H1 (cell line): ENCODE data around the gene RTP1. TPM values are rescaled to one million over a fixed set of nuclear protein-coding genes. Genes with fewer than 3 reads are reported as not detected.

ENCODE experiments used
- POLR2A ChIP-seq, 2 experiments: IDR thresholded peaks; 1 replicate in 1 of 2; 2 replicates in 1 of 2; pipeline ENCODE4 v1.6.1; 2011; ENCODE audit warnings: low read depth in 2 of 2, low read length in 2 of 2, mild to moderate bottlenecking in 2 of 2; ENCODE audit errors: control extremely low read depth in 1 of 2
- USF2 ChIP-seq: IDR thresholded peaks from 2 replicates; pipeline ENCODE4 v1.6.1; 2011; ENCODE audit warnings: low read length, improper control_type of control experiment
- polyA plus RNA-seq, 7 experiments: library from polyadenylated mRNA; depleted of rRNA in 3 of 7; stranded (reverse) in 5 of 7; unstranded in 2 of 7; fragments of >200 nt in 5 of 7; fragments of 200-250 nt in 2 of 7; gene quantifications; 1 replicate in 5 of 7; 2 replicates in 1 of 7; 4 replicates in 1 of 7; pipeline versions ENCODE4 v1.2.1 to v1.2.3, GENCODE V29; 2011 to 2013; ENCODE audit warnings: missing spikeins in 2 of 7, mixed read lengths in 2 of 7
- total RNA-seq: library from RNA; stranded (reverse); fragmentation: NEBNext Ultra II Directional; extraction: Animal tissue kit (Norgen Biotek cat#: 25700); gene quantifications from 2 replicates; pipeline ENCODE4 v1.2.1, GENCODE V29; 2021

The RTP1 gene
- total and polyA plus RNA-seq, 2 of the 8 experiments (the other 6 are each of a cell fraction or from before 2014, with no cell fraction given), result 2.9 to 3.0 TPM

DNA sequence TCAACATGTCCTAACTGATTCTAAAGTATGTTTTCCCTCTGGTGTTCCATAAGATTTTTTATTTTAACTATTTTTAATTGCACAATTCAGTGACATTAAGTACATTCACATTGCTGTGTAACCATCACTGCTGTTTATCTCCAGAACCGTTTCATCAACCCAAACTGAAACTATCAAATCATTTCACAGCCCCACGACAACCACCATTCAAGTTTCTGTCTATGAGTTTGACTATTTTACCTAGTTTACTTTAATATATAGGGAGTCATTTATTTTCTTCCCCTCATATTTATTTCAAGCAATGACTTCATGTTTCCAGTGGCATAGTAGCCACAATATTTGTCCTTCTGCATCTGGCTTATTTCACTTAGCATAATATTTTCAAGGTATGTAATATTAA, 8.4 kb downstream of the RTP1 start (continued):
- TF ChIP-seq USF2, result no peak
- TF ChIP-seq POLR2A (IDR thresholded peaks at IDR 0.05; ENCODE audit: control extremely low read depth in 1 of 2, low read depth in 2 of 2, low read length in 2 of 2), result no peak
- TF ChIP-seq, all 59 proteins: peak for 0
